G401 (cell line): ENCODE results near the gene QKI. TPM values are rescaled to one million over a fixed set of nuclear protein-coding genes. Genes with fewer than 3 reads are reported as not detected.

Experiments
- DNase-seq: peaks from one replicate; pipeline ENCODE4 v3.0.0-alpha.2; 2015; ENCODE audit warnings: low spot score
- in situ Hi-C: cut with HindIII; loops from 2 replicates; pipeline ENCODE4 v1.10.0; 2016; ENCODE audit warnings: low sequenced_read_pairs, mixed read lengths
- total RNA-seq: library from RNA; depleted of rRNA; stranded (reverse); fragments of >200 nt; shearing (Covaris generic); gene quantifications from 2 replicates; pipeline ENCODE4 v1.2.3, GENCODE V29; 2014

Gene QKI
- total RNA-seq, 1 experiment from 2014 or later: 133 TPM

DNA sequence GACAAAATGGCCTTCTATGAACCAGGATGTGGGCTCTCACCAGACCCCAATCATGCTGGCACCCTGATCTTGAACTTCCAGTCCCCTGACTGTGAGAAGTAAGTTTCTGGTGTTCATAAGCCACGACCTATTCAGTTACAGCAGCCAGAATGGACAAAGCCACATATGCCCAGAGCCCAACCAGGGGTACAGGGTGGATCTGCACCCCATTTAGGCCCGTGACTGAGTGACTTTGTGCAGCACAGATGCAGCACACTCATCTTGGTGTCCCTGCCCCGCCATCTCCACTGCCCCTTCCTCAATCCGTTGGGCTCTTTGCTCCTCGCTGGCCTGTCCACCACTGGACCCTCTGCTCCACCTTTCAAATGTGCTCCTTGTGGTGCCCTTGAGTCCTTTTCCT is 205.6 kb downstream of the QKI start:
- no peak for DNase-seq
- in situ Hi-C loops: no loop called here

DNA sequence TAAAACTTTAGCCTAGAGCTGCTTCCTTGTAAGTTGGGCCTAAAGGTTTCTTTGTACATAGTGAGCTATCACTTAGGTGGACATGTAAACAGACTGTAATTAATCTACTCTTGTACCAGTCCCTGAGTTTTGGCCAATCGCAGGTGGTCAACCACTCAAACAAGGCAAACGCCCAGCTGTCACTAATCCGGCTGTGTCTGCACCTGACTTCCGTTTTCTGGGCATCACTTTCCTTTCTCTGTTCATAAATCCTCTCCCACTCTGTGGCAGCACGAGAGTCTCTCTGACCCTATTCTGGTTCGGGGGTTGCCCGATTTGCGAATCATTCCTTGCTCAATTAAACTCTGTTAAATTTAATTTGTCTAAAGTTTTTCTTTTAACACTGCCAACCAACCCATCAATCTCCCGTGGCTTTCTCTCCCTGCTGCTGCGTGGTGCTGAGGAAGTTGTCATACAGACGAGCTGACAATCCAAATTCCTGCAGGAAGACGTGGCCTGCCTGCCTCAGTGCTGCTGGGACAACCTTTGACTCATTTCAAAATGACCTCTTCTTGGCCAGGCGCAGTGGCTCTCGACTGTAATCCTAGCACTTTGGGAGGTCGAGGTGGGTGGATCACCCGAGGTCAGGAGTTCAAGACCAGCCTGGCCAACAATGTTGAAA is 206.3 kb downstream of the QKI start:
- in situ Hi-C loops: no loop called here
- no peak for DNase-seq

DNA sequence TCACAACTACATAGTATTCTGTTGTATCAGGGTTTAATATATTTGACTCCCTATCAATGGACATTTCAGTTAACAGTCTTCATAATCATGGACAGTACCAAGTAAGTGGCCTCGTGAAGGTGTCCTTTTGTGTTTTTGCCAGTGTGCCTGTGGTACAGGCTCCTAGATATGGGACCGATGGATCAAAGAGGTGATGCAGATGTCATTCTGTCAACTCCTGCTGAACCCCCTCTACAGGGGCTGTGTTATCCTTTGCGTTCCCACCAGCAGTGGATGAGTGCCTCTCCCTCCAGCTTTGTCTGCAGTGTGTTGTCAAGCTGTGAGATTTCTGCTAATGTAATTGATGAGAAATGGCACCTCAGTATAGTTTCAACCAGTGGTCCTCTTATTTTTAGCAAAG is 210.7 kb downstream of the QKI start:
- in situ Hi-C loops: no loop called here
- DNase-seq: no peak

DNA sequence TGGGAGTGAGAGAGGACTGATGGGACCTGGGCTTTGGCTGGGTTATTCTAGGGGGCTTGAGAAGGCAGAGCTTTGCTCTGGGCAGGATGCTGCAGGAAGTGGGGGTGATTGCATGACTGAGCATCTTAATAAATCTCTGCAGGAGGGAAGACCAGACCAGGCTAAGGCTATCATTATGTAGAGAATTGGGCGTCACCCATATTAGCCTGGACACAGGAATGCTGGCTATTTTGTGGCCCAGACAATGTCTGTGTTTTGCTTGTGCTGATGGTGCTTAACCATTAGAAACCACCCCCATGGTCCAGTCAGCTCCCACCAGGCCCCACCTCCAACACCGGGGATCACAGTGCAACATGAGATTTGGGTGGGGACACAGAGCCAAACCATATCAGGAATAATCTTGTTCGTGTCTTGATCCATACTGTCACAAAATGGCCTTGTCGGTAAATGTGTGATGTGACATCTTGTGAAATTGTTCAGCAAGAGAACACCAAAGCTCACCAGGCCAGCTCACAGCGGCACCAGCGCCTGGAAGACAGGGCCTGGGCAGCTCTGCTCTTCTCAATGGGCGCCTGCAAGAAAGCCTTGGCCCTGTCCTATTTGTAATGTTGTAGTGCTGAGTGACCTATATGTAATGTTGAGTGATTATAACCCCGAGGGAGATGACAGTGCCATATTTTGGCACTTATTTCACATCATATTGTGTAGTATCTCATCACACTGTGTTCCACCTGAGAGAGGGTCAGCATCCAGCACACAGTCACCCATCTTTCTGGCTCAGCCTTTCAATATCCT is 211.8 kb downstream of the QKI start:
- in situ Hi-C loops: no loop called here

DNA sequence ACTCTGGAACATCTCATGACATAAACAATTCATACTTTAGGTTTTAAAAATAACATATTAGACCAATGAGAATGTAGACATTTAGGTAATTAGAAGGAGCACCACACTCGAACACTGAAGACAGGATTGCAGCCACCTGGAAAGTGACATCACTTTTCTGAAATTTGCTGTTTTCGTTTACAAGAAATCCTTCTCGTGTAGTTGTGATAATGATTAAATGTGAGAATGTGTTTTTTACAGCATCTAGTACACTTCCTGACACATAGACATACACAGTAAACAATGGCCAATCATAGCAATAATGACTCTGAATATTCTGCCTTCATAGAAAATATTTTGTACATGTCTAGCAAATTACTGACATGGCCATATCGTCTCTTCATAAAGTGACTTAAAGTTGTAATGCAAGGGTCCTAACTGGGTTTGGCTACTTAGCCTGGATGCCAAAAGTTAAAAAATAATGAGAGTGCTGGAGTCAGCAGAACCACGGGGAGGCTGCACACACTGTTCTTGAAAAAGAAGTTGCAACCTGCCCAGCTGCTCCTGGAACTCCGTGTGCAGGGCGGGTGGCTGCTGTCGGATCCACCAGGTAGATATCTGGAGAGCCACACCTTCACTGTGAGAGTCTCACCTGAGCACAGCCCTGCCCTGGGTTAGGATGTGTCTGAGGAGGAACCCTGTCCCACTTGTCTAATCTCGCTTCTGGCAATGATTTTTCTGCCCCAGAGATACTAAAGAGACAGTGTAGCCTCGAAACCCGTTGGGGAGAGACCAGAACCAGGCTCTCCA is 212.9 kb downstream of the QKI start:
- in situ Hi-C loops: no loop called here
- DNase-seq: no peak

More for the DNA sequence above, 211.8 kb downstream of the QKI start:
- DNase-seq: no peak
